Ishikawa (cell line): ENCODE data around the gene CGGBP1.

Source experiments
- CEBPB ChIP-seq: IDR thresholded peaks from 2 replicates; pipeline ENCODE4 v1.6.1; 2012
- CREB1 ChIP-seq: IDR thresholded peaks from 2 replicates; pipeline ENCODE4 v1.6.1; 2012; ENCODE audit warnings: low read depth
- EGR1 ChIP-seq: IDR thresholded peaks from 2 replicates; pipeline ENCODE4 v1.6.1; 2012
- EP300 ChIP-seq: IDR thresholded peaks from 2 replicates; pipeline ENCODE4 v1.6.1; 2012; ENCODE audit warnings: borderline replicate concordance
- FOXM1 ChIP-seq: IDR thresholded peaks from 2 replicates; pipeline ENCODE4 v1.6.1; 2012; ENCODE audit warnings: low read depth, borderline replicate concordance
- MAX ChIP-seq: IDR thresholded peaks from 2 replicates; pipeline ENCODE4 v1.6.1; 2012
- NFIC ChIP-seq: IDR thresholded peaks from 2 replicates; pipeline ENCODE4 v1.6.1; 2012
- RAD21 ChIP-seq: IDR thresholded peaks from 2 replicates; pipeline ENCODE4 v1.6.1; 2012; ENCODE audit warnings: low read depth
- REST ChIP-seq: IDR thresholded peaks from 2 replicates; pipeline ENCODE4 v1.6.1; 2012; ENCODE audit warnings: low read depth, mild to moderate bottlenecking
- TAF1 ChIP-seq: IDR thresholded peaks from 2 replicates; pipeline ENCODE4 v1.6.1; 2012; ENCODE audit warnings: low read depth, mild to moderate bottlenecking
- TCF12 ChIP-seq: IDR thresholded peaks from 2 replicates; pipeline ENCODE4 v1.6.1; 2012; ENCODE audit warnings: low read depth
- TEAD4 ChIP-seq: IDR thresholded peaks from 2 replicates; pipeline ENCODE4 v1.6.1; 2012
- USF1 ChIP-seq: IDR thresholded peaks from 2 replicates; pipeline ENCODE4 v1.6.1; 2012
- YY1 ChIP-seq: IDR thresholded peaks from 2 replicates; pipeline ENCODE4 v1.6.1; 2012; ENCODE audit warnings: low read depth
- ZBTB7A ChIP-seq: IDR thresholded peaks from 2 replicates; pipeline ENCODE4 v1.6.1; 2012; ENCODE audit warnings: low read depth

The CGGBP1 gene

GRCh38 chr3:88033079-88033478 lies 25.7 kb downstream of the CGGBP1 start:
- no peak for TF ChIP-seq TEAD4
- no peak for TF ChIP-seq NFIC
- no peak for TF ChIP-seq RAD21
- no peak for TF ChIP-seq USF1
- no peak for TF ChIP-seq ZBTB7A
- TF ChIP-seq TAF1: no peak
- TF ChIP-seq REST: no peak
- no peak for TF ChIP-seq YY1
- TF ChIP-seq MAX: no peak
- TF ChIP-seq EGR1: no peak
- no peak for TF ChIP-seq TCF12
- no peak for TF ChIP-seq CEBPB
- TF ChIP-seq CREB1: no peak
- no peak for TF ChIP-seq EP300
- no peak for TF ChIP-seq FOXM1

GRCh38 chr3:88032245-88032644 lies 26.6 kb downstream of the CGGBP1 start:
- no peak for TF ChIP-seq ZBTB7A
- no peak for TF ChIP-seq TCF12
- no peak for TF ChIP-seq EGR1
- no peak for TF ChIP-seq USF1
- no peak for TF ChIP-seq TEAD4
- TF ChIP-seq FOXM1: no peak
- TF ChIP-seq MAX: no peak
- no peak for TF ChIP-seq EP300
- no peak for TF ChIP-seq CREB1
- no peak for TF ChIP-seq NFIC
- TF ChIP-seq RAD21: no peak
- no peak for TF ChIP-seq YY1
- no peak for TF ChIP-seq CEBPB
- TF ChIP-seq TAF1: no peak
- no peak for TF ChIP-seq REST

- no peak for TF ChIP-seq TCF12
- no peak for TF ChIP-seq EGR1
- TF ChIP-seq YY1: no peak
- TF ChIP-seq MAX: no peak
- TF ChIP-seq TEAD4: no peak
- TF ChIP-seq NFIC: no peak
- no peak for TF ChIP-seq EP300
- no peak for TF ChIP-seq USF1
- TF ChIP-seq ZBTB7A: no peak
- no peak for TF ChIP-seq REST
- TF ChIP-seq CREB1: no peak
- TF ChIP-seq RAD21: no peak
- no peak for TF ChIP-seq FOXM1
- TF ChIP-seq TAF1: no peak
- TF ChIP-seq CEBPB: no peak
These were observed 27.1 kb downstream of the CGGBP1 start for GRCh38 chr3:88031642-88032077.

GRCh38 chr3:88030210-88030609 lies 28.6 kb downstream of the CGGBP1 start:
- TF ChIP-seq YY1 (no peak), TAF1 (no peak), MAX (no peak), RAD21 (no peak), TCF12 (no peak), USF1 (no peak), EGR1 (no peak), CREB1 (no peak), TEAD4 (no peak), ZBTB7A (no peak), FOXM1 (no peak), NFIC (no peak), REST (no peak), EP300 (no peak), CEBPB (no peak)
